Psoas muscle (tissue), 8 donors: ENCODE measurements around the gene AGPAT3. TPM values are rescaled to one million over a fixed set of nuclear protein-coding genes. Genes with fewer than 3 reads are reported as not detected.
A peak's percentile ranks its signal among the peaks of the same experiment; 100 is the strongest.

Source experiments
- ATAC-seq, 4 donors: fragments of 200-7000 bp; cut with Tn5 transposase; one replicate each; pipeline ENCODE4 v1.9.1; 2020; ENCODE audit warnings: moderate library complexity in 3 of 4, mild to moderate bottlenecking in 2 of 4
- DNase-seq, 2 donors: peaks; one replicate each; pipeline ENCODE4 v3.0.0-alpha.2; 2020
- H3K27ac ChIP-seq: fragments of 200-600 bp; one replicate; pipeline ENCODE4 v1.8.0; 2022
- H3K27me3 ChIP-seq, 3 donors: fragments of 200-600 bp in 1 of 3; one replicate each; pipeline versions ENCODE4 v1.6.1 to v1.8.0; 2013 to 2022; ENCODE audit warnings: low read length in 2 of 3, mild to moderate bottlenecking in 2 of 3, moderate library complexity in 1 of 3; ENCODE audit not compliant: insufficient read depth in 3 of 3
- H3K36me3 ChIP-seq, 2 donors: fragments of 200-600 bp in 1 of 2; one replicate each; pipeline versions ENCODE4 v1.6.1 to v1.8.0; 2013 to 2022; ENCODE audit warnings: low read depth in 1 of 2, mild to moderate bottlenecking in 1 of 2, moderate library complexity in 1 of 2; ENCODE audit not compliant: insufficient read depth in 1 of 2
- H3K4me1 ChIP-seq: fragments of 200-600 bp; one replicate; pipeline ENCODE4 v1.8.0; 2022
- H3K4me3 ChIP-seq: fragments of 200-600 bp; one replicate; pipeline ENCODE4 v1.8.0; 2022; ENCODE audit warnings: mild to moderate bottlenecking
- H3K9me3 ChIP-seq: fragments of 200-600 bp; one replicate; pipeline ENCODE4 v1.8.0; 2022
- CTCF ChIP-seq: fragments of 200-600 bp; IDR thresholded peaks from one replicate; pipeline ENCODE4 v1.8.0; 2022; ENCODE audit warnings: antibody characterized with exemption
- WGBS, 3 donors: extraction: QIAGEN DNeasy Blood & Tissue Kit; methylation state at CpG; one replicate each; pipeline versions ENCODE4 v1.1.6 to v1.1.7; 2013; 5-methylcytosine and 5-hydroxymethylcytosine counted together
- intact Hi-C, 2 donors: fragments of 100-400 bp; cut with DNase I; formaldehyde crosslinking; loops; one replicate each; pipeline versions ENCODE4 v1.11.0 to v1.14.2; 2022
- polyA plus RNA-seq, 3 donors: library from polyadenylated mRNA; stranded (reverse); fragments of 200-250 nt; gene quantifications; one replicate each; pipeline ENCODE4 v1.2.3, GENCODE V29; 2013
- total RNA-seq, 4 donors: library from RNA; stranded (reverse); fragmentation: NEBNext Ultra II Directional in 2 of 4; extraction: Animal tissue kit (Norgen Biotek cat#: 25700) in 2 of 4; gene quantifications; one replicate each; pipeline versions ENCODE4 v1.2.1 to v1.2.4, GENCODE V29; 2021 to 2023
- donor health status: healthy with polysubstance abuse.
- donor health status: DM: no; HTN: no; CAD: no; lungs with moderate emphysema.
- donor health status: Bipolar disorder and iron deficiency.
- donor health status: healthy.
- donor health status: DM: yes; HTN: yes; CAD: no.
- donor health status: DM: no; HTN: no; CAD: no.
- donor health status: DM: no; HTN: no; CAD: no.
- donor health status: DM: yes; HTN: yes; CAD: no.

Gene AGPAT3
- total and polyA plus RNA-seq, 7 donors, result 28.4 to 117 (median 50.7) TPM

GRCh38 chr21:43858806-43859648 lies 6.0 kb upstream of the AGPAT3 start:
- Histone ChIP-seq H3K9me3 (no peaks in the 10 kb centered on the region), H3K27me3 (no peaks in the 10 kb centered on the region), H3K27ac (no peak overlapping the region), H3K36me3 (no peaks in the 10 kb centered on the region), H3K4me3 (no peak overlapping the region), H3K4me1 (peaks cover 14% of the 10 kb centered on the region)
- no peak for DNase-seq
- intact Hi-C loops, result no loop called here
- peak in 3 of 4 donors; percentile 27 to 38 (median 35) for ATAC-seq
- TF ChIP-seq CTCF, result no peak
- WGBS, 3 donors, result 89 to 92% (median 90%) methylated on average over 26 of the region's 26 CpGs

- no peak for DNase-seq
These were observed 5.2 kb upstream of the AGPAT3 start for GRCh38 chr21:43859747-43860214.

GRCh38 chr21:43861706-43862105 lies 3.3 kb upstream of the AGPAT3 start:
- H3K4me1 ChIP-seq, result peaks cover 16% of the 10 kb centered on the region

More at GRCh38 chr21:43859747-43860214, 5.2 kb upstream of the AGPAT3 start:
- intact Hi-C loops, result loop anchor here (5.0 to 10.0 kb wide), 3 partner anchors 32 to 78 kb away; no protein-coding TSS in a partner anchor
- Histone ChIP-seq H3K27me3 (no peaks in the 10 kb centered on the region), H3K4me3 (no peak overlapping the region), H3K27ac (peak overlapping the region; percentile 48), H3K9me3 (no peaks in the 10 kb centered on the region), H3K36me3 (no peaks in the 10 kb centered on the region), H3K4me1 (peaks cover 14% of the 10 kb centered on the region)
- no peak for TF ChIP-seq CTCF
- no peak for ATAC-seq
- 83 to 95% (median 83%) methylated on average over 8 of the region's 8 CpGs for WGBS, 3 donors

GRCh38 chr21:43864313-43864961 lies 586 bp upstream of the AGPAT3 start:
- Histone ChIP-seq H3K27me3 (no peaks in the 10 kb centered on the region), H3K9me3 (no peaks in the 10 kb centered on the region), H3K27ac (peak overlapping the region; percentile 86), H3K4me3 (peak overlapping the region; percentile 90), H3K36me3 (no peaks in the 10 kb centered on the region), H3K4me1 (peaks cover 43% of the 10 kb centered on the region)
- WGBS, 3 donors, result 1% methylated on average over 35 to 79 of the region's 81 CpGs
- intact Hi-C loops, result loop anchor here (5.0 to 10.0 kb wide), 3 partner anchors 37 to 73 kb away; no protein-coding TSS in a partner anchor
- ATAC-seq (peak; percentile 60 to 61 (median 60)), DNase-seq (peak; percentile 48 to 75)
- no peak for TF ChIP-seq CTCF

More at GRCh38 chr21:43861706-43862105, 3.3 kb upstream of the AGPAT3 start:
- no peaks in the 10 kb centered on the region for H3K9me3 ChIP-seq
- H3K27me3 ChIP-seq, result no peaks in the 10 kb centered on the region
- ATAC-seq (no peak), DNase-seq (no peak)
- no peak overlapping the region for H3K27ac ChIP-seq
- 84 to 87% (median 86%) methylated on average over 8 of the region's 8 CpGs for WGBS, 3 donors
- H3K4me3 ChIP-seq, result no peak overlapping the region
- no peaks in the 10 kb centered on the region for H3K36me3 ChIP-seq
- no peak for TF ChIP-seq CTCF
- intact Hi-C loops, result loop anchor here (2.0 to 10.0 kb wide), 4 partner anchors 34 to 76 kb away; no protein-coding TSS in a partner anchor
